Fibroblast of lung (primary cell): ENCODE data around the gene TMEM256. TPM values are rescaled to one million over a fixed set of nuclear protein-coding genes. Genes with fewer than 3 reads are reported as not detected.
A peak's percentile ranks its signal among the peaks of the same experiment; 100 is the strongest.

Experiments
- DNase-seq, 2 donors: peaks; one replicate each; pipeline versions ENCODE4 v3.0.0 to v3.0.0-alpha.2; 2010; ENCODE audit warnings: low read depth in 2 of 2
- H2AFZ ChIP-seq: 2 replicates; pipeline ENCODE4 v1.5.1; 2012; ENCODE audit warnings: low read length, control low read depth, inconsistent platforms
- H3K27ac ChIP-seq: 2 replicates; pipeline ENCODE4 v1.5.1; 2011; ENCODE audit warnings: low read length, control low read depth; ENCODE audit not compliant: insufficient read depth
- H3K27me3 ChIP-seq: 2 replicates; pipeline ENCODE4 v1.5.1; 2011; ENCODE audit warnings: mild to moderate bottlenecking, low read length; ENCODE audit not compliant: control insufficient read depth, insufficient read depth
- H3K36me3 ChIP-seq: 2 replicates; pipeline ENCODE4 v1.5.1; 2011; ENCODE audit warnings: low read length; ENCODE audit not compliant: control insufficient read depth, insufficient read depth
- H3K4me1 ChIP-seq: 2 replicates; pipeline ENCODE4 v1.5.1; 2011; ENCODE audit warnings: low read length; ENCODE audit not compliant: control insufficient read depth, insufficient read depth; ENCODE audit errors: extremely low read depth
- H3K4me2 ChIP-seq: 2 replicates; pipeline ENCODE4 v1.5.1; 2011; ENCODE audit warnings: low read length, control low read depth; ENCODE audit not compliant: insufficient read depth; ENCODE audit errors: extremely low read depth
- H3K4me3 ChIP-seq, 4 experiments: fragments of 200-600 bp in 1 of 4; sonication (generic) in 1 of 4; replicated peaks in 1 of 4; 2 replicates each; pipeline ENCODE4 v1.5.1; 2011 to 2016; ENCODE audit warnings: low read length in 4 of 4, low read depth in 3 of 4, mild to moderate bottlenecking in 3 of 4, control low read depth in 2 of 4, inconsistent platforms in 1 of 4, mixed read lengths in 1 of 4; ENCODE audit not compliant: insufficient read depth in 1 of 4; ENCODE audit errors: control extremely low read depth in 1 of 4
- H3K79me2 ChIP-seq: 2 replicates; pipeline ENCODE4 v1.5.1; 2012; ENCODE audit warnings: mild to moderate bottlenecking, low read length, inconsistent platforms; ENCODE audit not compliant: control insufficient read depth, insufficient read depth
- H3K9ac ChIP-seq: 2 replicates; pipeline ENCODE4 v1.5.1; 2011; ENCODE audit warnings: mild to moderate bottlenecking, low read length, control low read depth; ENCODE audit not compliant: insufficient read depth
- H3K9me3 ChIP-seq: 2 replicates; pipeline ENCODE4 v1.5.1; 2012; ENCODE audit warnings: low read depth, low read length; ENCODE audit not compliant: control insufficient read depth, insufficient read depth
- H4K20me1 ChIP-seq: 2 replicates; pipeline ENCODE4 v1.5.1; 2011; ENCODE audit warnings: low read length; ENCODE audit not compliant: control insufficient read depth, insufficient read depth; ENCODE audit errors: extremely low read depth
- CTCF ChIP-seq, 2 donors: IDR thresholded peaks in 1 of 2; conservative IDR thresholded peaks in 1 of 2; 1 replicate in 1 of 2; 2 replicates in 1 of 2; pipeline ENCODE4 v1.5.1; 2011 to 2012; ENCODE audit warnings: low read length in 2 of 2, control low read depth in 1 of 2, inconsistent platforms in 1 of 2, low read depth in 1 of 2, mild to moderate bottlenecking in 1 of 2
- EZH2 ChIP-seq: IDR thresholded peaks from 2 replicates; pipeline ENCODE4 v1.5.1; 2012; ENCODE audit warnings: low read length, control low read depth, mild to moderate bottlenecking; ENCODE audit errors: missing control alignments
- polyA plus RNA-seq, 2 donors: library from polyadenylated mRNA; depleted of rRNA in 1 of 2; stranded (reverse) in 1 of 2; unstranded in 1 of 2; fragments of >200 nt; gene quantifications; 2 replicates each; pipeline ENCODE4 v1.2.1, GENCODE V29; 2011 to 2012; ENCODE audit warnings: missing spikeins in 1 of 2
- total RNA-seq: library from RNA; depleted of rRNA; stranded (reverse); fragments of >200 nt; gene quantifications from 2 replicates; pipeline ENCODE4 v1.2.1, GENCODE V29; 2014

The TMEM256 gene
- total and polyA plus RNA-seq, 2 donors (not counting 1 experiment from before 2014, with no cell fraction given): 59.1 to 206 TPM

GRCh38 chr17:7389924-7390910, 13.7 kb downstream of the TMEM256 start:
- H2AFZ ChIP-seq: no peak overlapping the region
- no peaks in the 10 kb centered on the region for H3K27me3 ChIP-seq
- TF ChIP-seq EZH2: no peak
- no peaks in the 10 kb centered on the region for H4K20me1 ChIP-seq
- H3K79me2 ChIP-seq: no peaks in the 10 kb centered on the region
- DNase-seq: no peak
- H3K4me2 ChIP-seq: no peak overlapping the region
- H3K9ac ChIP-seq: no peak overlapping the region
- no peak overlapping the region for H3K4me3 ChIP-seq
- peaks cover 3% of the 10 kb centered on the region for H3K4me1 ChIP-seq
- H3K9me3 ChIP-seq: no peaks in the 10 kb centered on the region
- peaks cover 15% of the 10 kb centered on the region for H3K36me3 ChIP-seq
- H3K27ac ChIP-seq: no peak overlapping the region

- no peak for DNase-seq
These were observed 15.0 kb downstream of the TMEM256 start for GRCh38 chr17:7388856-7389255.

DNA sequence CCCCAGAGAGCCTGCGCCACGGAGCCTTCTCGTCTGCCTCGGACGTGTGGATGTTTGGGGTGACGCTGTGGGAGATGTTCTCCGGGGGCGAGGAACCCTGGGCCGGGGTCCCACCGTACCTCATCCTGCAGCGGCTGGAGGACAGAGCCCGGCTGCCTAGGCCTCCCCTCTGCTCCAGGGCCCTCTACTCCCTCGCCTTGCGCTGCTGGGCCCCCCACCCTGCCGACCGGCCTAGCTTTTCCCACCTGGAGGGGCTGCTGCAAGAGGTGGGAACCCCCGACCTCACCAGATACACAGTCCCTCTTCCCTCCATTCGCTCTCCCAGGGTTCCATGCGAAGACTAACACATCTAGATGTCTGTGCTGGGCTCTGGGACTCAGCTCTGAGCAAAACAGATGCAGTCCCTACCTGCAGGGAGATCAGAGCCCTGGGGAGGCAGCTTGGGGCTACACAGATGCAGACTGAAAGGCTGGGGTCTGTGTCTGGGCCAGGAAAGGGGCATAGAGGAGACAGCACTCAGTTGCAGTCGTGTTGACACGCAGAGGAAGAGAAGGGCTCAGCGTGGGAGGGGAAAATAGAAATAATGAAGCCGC, 19.3 kb downstream of the TMEM256 start:
- Histone ChIP-seq H3K36me3 (peaks cover 2% of the 10 kb centered on the region), H3K27me3 (peaks cover 26% of the 10 kb centered on the region), H2AFZ (no peak overlapping the region), H3K9me3 (no peaks in the 10 kb centered on the region), H4K20me1 (no peaks in the 10 kb centered on the region), H3K27ac (no peak overlapping the region), H3K4me2 (peak overlapping the region; percentile 75), H3K9ac (no peak overlapping the region), H3K4me3 (peak overlapping the region in 1 of 4 experiments; percentile 48), H3K79me2 (no peaks in the 10 kb centered on the region), H3K4me1 (peaks cover 7% of the 10 kb centered on the region)
- no peak for DNase-seq
- TF ChIP-seq CTCF (conservative IDR thresholded peaks at IDR 0.05 in 1 of 2, IDR thresholded peaks at IDR 0.05 in 1 of 2; ENCODE audit: low read depth in 1 of 2, low read length in 2 of 2) (no peak), EZH2 (no peak)

More at GRCh38 chr17:7388856-7389255, 15.0 kb downstream of the TMEM256 start:
- no peaks in the 10 kb centered on the region for H3K9me3 ChIP-seq
- H3K27me3 ChIP-seq: no peaks in the 10 kb centered on the region
- H3K4me2 ChIP-seq: no peak overlapping the region
- H3K4me1 ChIP-seq: peaks cover under 1% of the 10 kb centered on the region
- no peaks in the 10 kb centered on the region for H4K20me1 ChIP-seq
- no peaks in the 10 kb centered on the region for H3K79me2 ChIP-seq
- no peak overlapping the region for H3K27ac ChIP-seq
- TF ChIP-seq CTCF (conservative IDR thresholded peaks at IDR 0.05 in 1 of 2, IDR thresholded peaks at IDR 0.05 in 1 of 2; ENCODE audit: low read depth in 1 of 2, low read length in 2 of 2) (no peak), EZH2 (no peak)
- peaks cover 15% of the 10 kb centered on the region for H3K36me3 ChIP-seq
- H3K9ac ChIP-seq: no peak overlapping the region
- H3K4me3 ChIP-seq: no peak overlapping the region
- no peak overlapping the region for H2AFZ ChIP-seq
